A549 (cell line): ENCODE measurements around the gene B4GALT6. TPM values are rescaled to one million over a fixed set of nuclear protein-coding genes. Genes with fewer than 3 reads are reported as not detected.

Experiments used
- ATAC-seq, 2 experiments: fragments of 200-7000 bp in 1 of 2; fragments of >200 bp in 1 of 2; cut with Nextera tagmentation in 1 of 2; cut with Tn5 transposase in 1 of 2; 3 replicates each; pipeline versions ENCODE4 v1.8.0 to v1.9.1; 2018 to 2020; ENCODE audit warnings: mild to moderate bottlenecking in 1 of 2, moderate library complexity in 1 of 2
- CTCF ChIA-PET: fragments of 300-600 bp; sonication (Branson Sonifier 250); formaldehyde crosslinking; extraction: SDS; loops from one replicate; lab custom pipeline; 2021; ENCODE audit warnings: antibody characterized with exemption, inconsistent platforms; lab: Yijun Ruan, JAX
- POLR2A ChIA-PET: fragments of 350-600 bp; formaldehyde crosslinking; extraction: SDS; loops from one replicate; lab custom pipeline; 2021; ENCODE audit warnings: antibody characterized with exemption, inconsistent platforms; lab: Yijun Ruan, JAX
- DNase-seq, 2 experiments: peaks; one replicate each; pipeline versions ENCODE4 v3.0.0 to v3.0.0-alpha.2; 2011 to 2016; ENCODE audit warnings: low read depth in 1 of 2, low spot score in 1 of 2
- FAIRE-seq: peaks from 2 replicates; lab custom pipeline; 2011; peaks lifted over from hg19 to GRCh38; lab: Jason Lieb, UNC
- H3K27ac ChIP-seq, 2 experiments: fragments of >200 bp; sonication (Bioruptor Twin); formaldehyde crosslinking; 3 replicates each; pipeline ENCODE4 v1.5.1; 2016 to 2017
- H3K4me1 ChIP-seq: fragments of >200 bp; sonication (Bioruptor Twin); formaldehyde crosslinking; 3 replicates; pipeline ENCODE4 v1.6.1; 2016
- H3K4me2 ChIP-seq: fragments of >200 bp; sonication (Bioruptor Twin); formaldehyde crosslinking; 3 replicates; pipeline ENCODE4 v1.6.1; 2016
- H3K4me3 ChIP-seq: fragments of >200 bp; sonication (Bioruptor Twin); formaldehyde crosslinking; 3 replicates; pipeline ENCODE4 v1.5.1; 2016
- H3K9me3 ChIP-seq: fragments of >200 bp; sonication (Bioruptor Twin); formaldehyde crosslinking; 3 replicates; pipeline ENCODE4 v1.6.1; 2016
- CHD2 ChIP-seq: fragments of 150-350 bp; IDR thresholded peaks from 2 replicates; pipeline ENCODE4 v1.6.1; 2014; ENCODE audit warnings: low read length; ENCODE audit not compliant: partially characterized antibody
- ESRRA ChIP-seq: fragments of 150-350 bp; IDR thresholded peaks from 2 replicates; pipeline ENCODE4 v1.6.1; 2014; ENCODE audit warnings: mild to moderate bottlenecking, low read length, borderline replicate concordance
- FOSL2 ChIP-seq, 2 experiments: fragments of 450-650 bp in 1 of 2; fragments of >200 bp in 1 of 2; sonication (Bioruptor Twin) in 1 of 2; formaldehyde crosslinking; IDR thresholded peaks; 2 replicates each; pipeline versions ENCODE4 v1.5.0 to v1.6.1; 2016 to 2020; ENCODE audit warnings: mild to moderate bottlenecking in 1 of 2, moderate library complexity in 1 of 2
- HDAC2 ChIP-seq: fragments of 200-600 bp; sonication (generic); IDR thresholded peaks from 2 replicates; pipeline ENCODE4 v1.6.1; 2016
- HOXB5 ChIP-seq: fragments of 250-450 bp; sonication (Bioruptor Pico); IDR thresholded peaks from 2 replicates; pipeline ENCODE4 v1.5.0; 2020; ENCODE audit warnings: mild to moderate bottlenecking, moderate library complexity
- JUNB ChIP-seq: fragments of >200 bp; sonication (Bioruptor Twin); formaldehyde crosslinking; IDR thresholded peaks from 2 replicates; pipeline ENCODE4 v1.6.1; 2016
- MAZ ChIP-seq: fragments of 150-350 bp; IDR thresholded peaks from 2 replicates; pipeline ENCODE4 v1.6.1; 2014; ENCODE audit warnings: antibody characterized with exemption, low read depth, low read length, borderline replicate concordance
- MYC ChIP-seq: IDR thresholded peaks from 2 replicates; pipeline ENCODE4 v1.6.1; 2012; ENCODE audit warnings: mild to moderate bottlenecking, inconsistent platforms, low read length, improper control_type of control experiment, borderline replicate concordance
- NR3C1 ChIP-seq: fragments of >200 bp; sonication (Bioruptor Twin); formaldehyde crosslinking; IDR thresholded peaks from 3 replicates; pipeline ENCODE4 v1.6.1; 2017
- POLR2A ChIP-seq: IDR thresholded peaks from 2 replicates; pipeline ENCODE4 v1.6.1; 2012; ENCODE audit warnings: mild to moderate bottlenecking, low read length
- RAD21 ChIP-seq, 2 experiments: fragments of >200 bp in 1 of 2; sonication (Bioruptor Twin) in 1 of 2; formaldehyde crosslinking in 1 of 2; IDR thresholded peaks in 1 of 2; conservative IDR thresholded peaks in 1 of 2; 2 replicates in 1 of 2; 3 replicates in 1 of 2; pipeline ENCODE4 v1.6.1; 2012 to 2018; ENCODE audit warnings: inconsistent platforms in 1 of 2
- RARB ChIP-seq: fragments of 250-450 bp; sonication (Bioruptor Pico); IDR thresholded peaks from 2 replicates; pipeline ENCODE4 v1.8.0; 2021; ENCODE audit warnings: mild to moderate bottlenecking, moderate library complexity
- RFX5 ChIP-seq: fragments of 450-650 bp; IDR thresholded peaks from 2 replicates; pipeline ENCODE4 v1.7.1; 2014; ENCODE audit warnings: antibody characterized with exemption, mild to moderate bottlenecking, moderate library complexity
- SMC3 ChIP-seq: fragments of >200 bp; sonication (Bioruptor Twin); formaldehyde crosslinking; IDR thresholded peaks from 3 replicates; pipeline ENCODE4 v1.6.1; 2018; ENCODE audit warnings: inconsistent platforms
- TP53 ChIP-seq: fragments of 250-450 bp; sonication (Bioruptor Pico); IDR thresholded peaks from 2 replicates; pipeline ENCODE4 v1.5.0; 2021; ENCODE audit warnings: mild to moderate bottlenecking, moderate library complexity
- ZFP36 ChIP-seq: fragments of 450-650 bp; IDR thresholded peaks from 2 replicates; pipeline ENCODE4 v1.6.1; 2014; ENCODE audit warnings: borderline replicate concordance; ENCODE audit not compliant: partially characterized antibody
- ZNF302 ChIP-seq: fragments of 250-450 bp; sonication (Bioruptor Pico); IDR thresholded peaks from 2 replicates; pipeline ENCODE4 v1.9.0; 2021; ENCODE audit warnings: inconsistent platforms, mild to moderate bottlenecking, moderate library complexity
- WGBS: methylation state at CpG from one replicate; pipeline ENCODE4 v1.1.6; 2017; ENCODE audit errors: missing lambda C conversion rate; 5-methylcytosine and 5-hydroxymethylcytosine counted together
- polyA plus RNA-seq, 4 experiments: library from polyadenylated mRNA; depleted of rRNA in 3 of 4; stranded (reverse); fragments of >200 nt; fragmentation: RNase III in 1 of 4; extraction: RNeasy Plus Mini Kit Qiagen cat#74134 plus additional on column Dnase treatment in 1 of 4; gene quantifications; 2 replicates in 3 of 4; 3 replicates in 1 of 4; pipeline ENCODE4 v1.2.3, GENCODE V29; 2011 to 2017
- TF ChIP-seq, protein P1 (sequence below): fragments of >200 bp; sonication (Bioruptor Twin); formaldehyde crosslinking; IDR thresholded peaks from 3 replicates; pipeline ENCODE4 v1.5.1; 2016
- TF ChIP-seq, protein P2 (sequence below): IDR thresholded peaks from 2 replicates; pipeline ENCODE4 v1.6.1; 2012
- TF ChIP-seq, protein P3 (sequence below): fragments of >200 bp; sonication (Bioruptor Twin); formaldehyde crosslinking; IDR thresholded peaks from 2 replicates; pipeline ENCODE4 v1.6.1; 2016
- TF ChIP-seq, protein P4 (sequence below): fragments of 250-450 bp; sonication (Bioruptor Pico); IDR thresholded peaks from 2 replicates; pipeline ENCODE4 v1.5.0; 2021; ENCODE audit warnings: mild to moderate bottlenecking, moderate library complexity, borderline replicate concordance
- TF ChIP-seq, protein P5 (sequence below): fragments of 200-600 bp; sonication (generic); IDR thresholded peaks from 2 replicates; pipeline ENCODE4 v1.6.1; 2016; ENCODE audit warnings: antibody characterized with exemption, mild to moderate bottlenecking, moderate library complexity
- TF ChIP-seq, protein P6 (sequence below): fragments of 450-650 bp; IDR thresholded peaks from 2 replicates; pipeline ENCODE4 v1.6.1; 2014; ENCODE audit warnings: antibody characterized with exemption
- TF ChIP-seq, protein P7 (sequence below): IDR thresholded peaks from 2 replicates; pipeline ENCODE4 v1.6.1; 2012; ENCODE audit warnings: low read depth, borderline replicate concordance

Gene B4GALT6
- polyA plus RNA-seq, 2 of the 4 experiments (the other 2 are of a cell fraction): 7.1 to 12.8 TPM

DNA sequence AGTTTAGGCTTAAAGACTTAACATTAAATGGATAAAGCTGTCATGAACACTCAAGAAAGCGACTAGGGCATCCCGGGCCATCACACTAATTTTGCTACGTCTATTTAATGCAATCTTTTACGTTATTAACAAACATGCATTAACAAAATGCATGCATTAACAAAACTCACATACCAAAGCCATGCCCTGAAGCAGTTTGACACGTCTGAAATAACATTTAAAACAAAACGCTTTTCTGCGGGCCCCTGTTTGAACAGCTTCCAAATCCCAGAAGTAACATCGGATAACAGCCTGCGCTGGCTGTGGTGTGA, 458 bp downstream of the B4GALT6 start (continued):
- TF ChIP-seq ZFP36: no peak
- no peak for TF ChIP-seq RAD21 (conservative IDR thresholded peaks at IDR 0.05 in 1 of 2, IDR thresholded peaks at IDR 0.05 in 1 of 2)
- no peak for TF ChIP-seq HDAC2
- TF ChIP-seq, protein P1, sequence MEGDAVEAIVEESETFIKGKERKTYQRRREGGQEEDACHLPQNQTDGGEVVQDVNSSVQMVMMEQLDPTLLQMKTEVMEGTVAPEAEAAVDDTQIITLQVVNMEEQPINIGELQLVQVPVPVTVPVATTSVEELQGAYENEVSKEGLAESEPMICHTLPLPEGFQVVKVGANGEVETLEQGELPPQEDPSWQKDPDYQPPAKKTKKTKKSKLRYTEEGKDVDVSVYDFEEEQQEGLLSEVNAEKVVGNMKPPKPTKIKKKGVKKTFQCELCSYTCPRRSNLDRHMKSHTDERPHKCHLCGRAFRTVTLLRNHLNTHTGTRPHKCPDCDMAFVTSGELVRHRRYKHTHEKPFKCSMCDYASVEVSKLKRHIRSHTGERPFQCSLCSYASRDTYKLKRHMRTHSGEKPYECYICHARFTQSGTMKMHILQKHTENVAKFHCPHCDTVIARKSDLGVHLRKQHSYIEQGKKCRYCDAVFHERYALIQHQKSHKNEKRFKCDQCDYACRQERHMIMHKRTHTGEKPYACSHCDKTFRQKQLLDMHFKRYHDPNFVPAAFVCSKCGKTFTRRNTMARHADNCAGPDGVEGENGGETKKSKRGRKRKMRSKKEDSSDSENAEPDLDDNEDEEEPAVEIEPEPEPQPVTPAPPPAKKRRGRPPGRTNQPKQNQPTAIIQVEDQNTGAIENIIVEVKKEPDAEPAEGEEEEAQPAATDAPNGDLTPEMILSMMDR: no peak
- no peak for TF ChIP-seq NR3C1
- TF ChIP-seq MYC: no peak
- TF ChIP-seq MAZ: no peak
- TF ChIP-seq, protein P2, sequence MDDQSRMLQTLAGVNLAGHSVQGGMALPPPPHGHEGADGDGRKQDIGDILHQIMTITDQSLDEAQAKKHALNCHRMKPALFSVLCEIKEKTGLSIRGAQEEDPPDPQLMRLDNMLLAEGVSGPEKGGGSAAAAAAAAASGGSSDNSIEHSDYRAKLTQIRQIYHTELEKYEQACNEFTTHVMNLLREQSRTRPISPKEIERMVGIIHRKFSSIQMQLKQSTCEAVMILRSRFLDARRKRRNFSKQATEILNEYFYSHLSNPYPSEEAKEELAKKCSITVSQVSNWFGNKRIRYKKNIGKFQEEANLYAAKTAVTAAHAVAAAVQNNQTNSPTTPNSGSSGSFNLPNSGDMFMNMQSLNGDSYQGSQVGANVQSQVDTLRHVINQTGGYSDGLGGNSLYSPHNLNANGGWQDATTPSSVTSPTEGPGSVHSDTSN: no peak
- no peak for TF ChIP-seq TP53 (CRISPR knock-in tag)
- TF ChIP-seq, protein P3, sequence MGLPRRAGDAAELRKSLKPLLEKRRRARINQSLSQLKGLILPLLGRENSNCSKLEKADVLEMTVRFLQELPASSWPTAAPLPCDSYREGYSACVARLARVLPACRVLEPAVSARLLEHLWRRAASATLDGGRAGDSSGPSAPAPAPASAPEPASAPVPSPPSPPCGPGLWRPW: no peak
- no peak for TF ChIP-seq ESRRA
- TF ChIP-seq ZNF302 (CRISPR knock-in tag): no peak
- TF ChIP-seq SMC3: no peak
- TF ChIP-seq RARB: no peak
- no peak for TF ChIP-seq POLR2A

DNA sequence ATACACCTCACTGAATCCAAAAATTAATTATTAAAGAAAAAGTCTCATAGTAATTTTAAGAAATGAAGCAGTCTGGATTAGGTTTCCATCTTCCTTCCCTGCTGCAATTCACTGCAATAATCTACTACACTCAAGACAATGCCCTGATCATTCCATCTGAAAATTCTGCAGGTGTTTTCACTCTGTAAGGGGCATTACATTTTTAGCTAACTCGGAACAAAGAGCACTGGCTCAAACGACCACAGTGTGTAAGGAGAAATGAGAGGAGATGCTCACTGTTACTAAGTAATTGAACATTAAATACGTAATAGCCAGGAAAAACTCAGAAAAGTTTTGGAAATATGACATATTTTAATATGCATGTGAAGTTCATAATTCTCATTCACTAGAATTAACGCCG, 1.3 kb downstream of the B4GALT6 start:
- WGBS: 82% methylated on average over 5 of the region's 5 CpGs
- Histone ChIP-seq H3K4me3 (peak overlapping the region; percentile 78; the same call in 1 of the 3 replicates), H3K4me2 (peak overlapping the region; percentile 81), H3K4me1 (peaks cover 49% of the 10 kb centered on the region), H3K27ac (no peak overlapping the region), H3K9me3 (no peaks in the 10 kb centered on the region)
- ChIA-PET CTCF (no interaction called here), POLR2A (no interaction called here)
- FAIRE-seq (no peak), ATAC-seq (no peak), DNase-seq (no peak)
- TF ChIP-seq, protein P4, sequence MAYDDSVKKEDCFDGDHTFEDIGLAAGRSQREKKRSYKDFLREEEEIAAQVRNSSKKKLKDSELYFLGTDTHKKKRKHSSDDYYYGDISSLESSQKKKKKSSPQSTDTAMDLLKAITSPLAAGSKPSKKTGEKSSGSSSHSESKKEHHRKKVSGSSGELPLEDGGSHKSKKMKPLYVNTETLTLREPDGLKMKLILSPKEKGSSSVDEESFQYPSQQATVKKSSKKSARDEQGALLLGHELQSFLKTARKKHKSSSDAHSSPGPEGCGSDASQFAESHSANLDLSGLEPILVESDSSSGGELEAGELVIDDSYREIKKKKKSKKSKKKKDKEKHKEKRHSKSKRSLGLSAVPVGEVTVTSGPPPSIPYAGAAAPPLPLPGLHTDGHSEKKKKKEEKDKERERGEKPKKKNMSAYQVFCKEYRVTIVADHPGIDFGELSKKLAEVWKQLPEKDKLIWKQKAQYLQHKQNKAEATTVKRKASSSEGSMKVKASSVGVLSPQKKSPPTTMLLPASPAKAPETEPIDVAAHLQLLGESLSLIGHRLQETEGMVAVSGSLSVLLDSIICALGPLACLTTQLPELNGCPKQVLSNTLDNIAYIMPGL (CRISPR knock-in tag): no peak
- TF ChIP-seq RARB (no peak), JUNB (no peak), MAZ (no peak), FOSL2 (IDR thresholded peaks at IDR 0.05) (no peak), FOSL2 (CRISPR knock-in tag; IDR thresholded peaks at IDR 0.05) (no peak), RFX5 (no peak), HOXB5 (CRISPR knock-in tag) (no peak), CHD2 (no peak)
- TF ChIP-seq, protein P5, sequence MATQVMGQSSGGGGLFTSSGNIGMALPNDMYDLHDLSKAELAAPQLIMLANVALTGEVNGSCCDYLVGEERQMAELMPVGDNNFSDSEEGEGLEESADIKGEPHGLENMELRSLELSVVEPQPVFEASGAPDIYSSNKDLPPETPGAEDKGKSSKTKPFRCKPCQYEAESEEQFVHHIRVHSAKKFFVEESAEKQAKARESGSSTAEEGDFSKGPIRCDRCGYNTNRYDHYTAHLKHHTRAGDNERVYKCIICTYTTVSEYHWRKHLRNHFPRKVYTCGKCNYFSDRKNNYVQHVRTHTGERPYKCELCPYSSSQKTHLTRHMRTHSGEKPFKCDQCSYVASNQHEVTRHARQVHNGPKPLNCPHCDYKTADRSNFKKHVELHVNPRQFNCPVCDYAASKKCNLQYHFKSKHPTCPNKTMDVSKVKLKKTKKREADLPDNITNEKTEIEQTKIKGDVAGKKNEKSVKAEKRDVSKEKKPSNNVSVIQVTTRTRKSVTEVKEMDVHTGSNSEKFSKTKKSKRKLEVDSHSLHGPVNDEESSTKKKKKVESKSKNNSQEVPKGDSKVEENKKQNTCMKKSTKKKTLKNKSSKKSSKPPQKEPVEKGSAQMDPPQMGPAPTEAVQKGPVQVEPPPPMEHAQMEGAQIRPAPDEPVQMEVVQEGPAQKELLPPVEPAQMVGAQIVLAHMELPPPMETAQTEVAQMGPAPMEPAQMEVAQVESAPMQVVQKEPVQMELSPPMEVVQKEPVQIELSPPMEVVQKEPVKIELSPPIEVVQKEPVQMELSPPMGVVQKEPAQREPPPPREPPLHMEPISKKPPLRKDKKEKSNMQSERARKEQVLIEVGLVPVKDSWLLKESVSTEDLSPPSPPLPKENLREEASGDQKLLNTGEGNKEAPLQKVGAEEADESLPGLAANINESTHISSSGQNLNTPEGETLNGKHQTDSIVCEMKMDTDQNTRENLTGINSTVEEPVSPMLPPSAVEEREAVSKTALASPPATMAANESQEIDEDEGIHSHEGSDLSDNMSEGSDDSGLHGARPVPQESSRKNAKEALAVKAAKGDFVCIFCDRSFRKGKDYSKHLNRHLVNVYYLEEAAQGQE: no peak
- TF ChIP-seq, protein P3: no peak
- TF ChIP-seq, protein P6, sequence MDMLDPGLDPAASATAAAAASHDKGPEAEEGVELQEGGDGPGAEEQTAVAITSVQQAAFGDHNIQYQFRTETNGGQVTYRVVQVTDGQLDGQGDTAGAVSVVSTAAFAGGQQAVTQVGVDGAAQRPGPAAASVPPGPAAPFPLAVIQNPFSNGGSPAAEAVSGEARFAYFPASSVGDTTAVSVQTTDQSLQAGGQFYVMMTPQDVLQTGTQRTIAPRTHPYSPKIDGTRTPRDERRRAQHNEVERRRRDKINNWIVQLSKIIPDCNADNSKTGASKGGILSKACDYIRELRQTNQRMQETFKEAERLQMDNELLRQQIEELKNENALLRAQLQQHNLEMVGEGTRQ: no peak
- TF ChIP-seq, protein P1: no peak
- TF ChIP-seq, protein P7, sequence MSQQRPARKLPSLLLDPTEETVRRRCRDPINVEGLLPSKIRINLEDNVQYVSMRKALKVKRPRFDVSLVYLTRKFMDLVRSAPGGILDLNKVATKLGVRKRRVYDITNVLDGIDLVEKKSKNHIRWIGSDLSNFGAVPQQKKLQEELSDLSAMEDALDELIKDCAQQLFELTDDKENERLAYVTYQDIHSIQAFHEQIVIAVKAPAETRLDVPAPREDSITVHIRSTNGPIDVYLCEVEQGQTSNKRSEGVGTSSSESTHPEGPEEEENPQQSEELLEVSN: no peak
- TF ChIP-seq, protein P2: no peak
